IMR-90 (cell line): ENCODE measurements around the gene ADAMTS16. TPM values are rescaled to one million over a fixed set of nuclear protein-coding genes. Genes with fewer than 3 reads are reported as not detected.

Experiments
- ATAC-seq: fragments of 200-7000 bp; cut with Tn5 transposase; 2 replicates; pipeline ENCODE4 v1.9.1; 2020; ENCODE audit warnings: low read depth, mild to moderate bottlenecking, moderate library complexity
- BruUV-seq: library from RNA; stranded (reverse); fragments of 400-500 nt; replicated peaks from 2 replicates; lab custom pipeline; 2021; lab: Mats Ljungman, UMichigan
- CTCF ChIA-PET: fragments of 300-600 bp; formaldehyde crosslinking; extraction: SDS; loops from one replicate; lab custom pipeline; 2021; ENCODE audit warnings: antibody characterized with exemption; lab: Yijun Ruan, JAX
- POLR2A ChIA-PET: fragments of 300-600 bp; sonication (Branson Sonifier 250); formaldehyde crosslinking; loops from one replicate; lab custom pipeline; 2022; ENCODE audit warnings: antibody characterized with exemption; ENCODE audit not compliant: unreplicated experiment; lab: Charles Lee
- DNase-seq: peaks from one replicate; pipeline ENCODE4 v3.0.0; 2013
- H2AFZ ChIP-seq: replicated peaks from 2 replicates; pipeline ENCODE3; 2013; ENCODE audit warnings: low read length, mild to moderate bottlenecking; ENCODE audit not compliant: poor library complexity
- H2AK5ac ChIP-seq: 2 replicates; pipeline ENCODE4 v1.6.1; 2013; ENCODE audit warnings: low read depth, low read length, inconsistent platforms
- H2AK9ac ChIP-seq: replicated peaks from 2 replicates; pipeline ENCODE3; 2013; ENCODE audit warnings: mild to moderate bottlenecking, low read depth, low read length, moderate library complexity; ENCODE audit not compliant: poor library complexity
- H2BK120ac ChIP-seq: 2 replicates; pipeline ENCODE4 v1.6.1; 2013; ENCODE audit warnings: low read depth, low read length, inconsistent platforms
- H2BK15ac ChIP-seq: 3 replicates; pipeline ENCODE4 v1.6.1; 2013; ENCODE audit warnings: low read depth, low read length, inconsistent platforms
- H2BK20ac ChIP-seq: 2 replicates; pipeline ENCODE4 v1.6.1; 2013; ENCODE audit warnings: low read depth, mild to moderate bottlenecking, inconsistent platforms, low read length, moderate library complexity
- H2BK5ac ChIP-seq: 2 replicates; pipeline ENCODE4 v1.6.1; 2013; ENCODE audit warnings: mild to moderate bottlenecking, low read depth, low read length, inconsistent platforms; ENCODE audit not compliant: poor library complexity, severe bottlenecking
- H3K14ac ChIP-seq: replicated peaks from 2 replicates; pipeline ENCODE4 v1.6.1; 2013; ENCODE audit warnings: low read depth, low read length, inconsistent platforms
- H3K18ac ChIP-seq: 2 replicates; pipeline ENCODE4 v1.6.1; 2013; ENCODE audit warnings: low read depth, low read length, control low read depth
- H3K23ac ChIP-seq: 2 replicates; pipeline ENCODE4 v1.6.1; 2013; ENCODE audit warnings: low read depth, low read length, inconsistent platforms
- H3K27ac ChIP-seq: 2 replicates; pipeline ENCODE4 v1.5.1; 2013; ENCODE audit warnings: mild to moderate bottlenecking, control low read depth, low read length; ENCODE audit not compliant: insufficient read depth
- H3K27me3 ChIP-seq: 2 replicates; pipeline ENCODE4 v1.6.1; 2013; ENCODE audit warnings: low read length; ENCODE audit not compliant: control insufficient read depth, insufficient read depth
- H3K36me3 ChIP-seq: 2 replicates; pipeline ENCODE4 v1.6.1; 2013; ENCODE audit warnings: low read length, mixed read lengths; ENCODE audit not compliant: control insufficient read depth, insufficient read depth
- H3K4ac ChIP-seq: 2 replicates; pipeline ENCODE4 v1.6.1; 2013; ENCODE audit warnings: low read depth, low read length, inconsistent platforms
- H3K4me1 ChIP-seq: 2 replicates; pipeline ENCODE4 v1.6.1; 2013; ENCODE audit warnings: low read length, mixed read lengths; ENCODE audit not compliant: control insufficient read depth, insufficient read depth
- H3K4me2 ChIP-seq: 2 replicates; pipeline ENCODE4 v1.6.1; 2013; ENCODE audit warnings: low read depth, mild to moderate bottlenecking, control low read depth, low read length, moderate library complexity
- H3K4me3 ChIP-seq: 2 replicates; pipeline ENCODE4 v1.5.1; 2013; ENCODE audit warnings: low read depth, mild to moderate bottlenecking, control low read depth, low read length, moderate library complexity; ENCODE audit not compliant: insufficient read depth
- H3K56ac ChIP-seq: 2 replicates; pipeline ENCODE4 v1.6.1; 2013; ENCODE audit warnings: low read length, inconsistent platforms; ENCODE audit not compliant: insufficient read depth; ENCODE audit errors: extremely low read depth
- H3K79me1 ChIP-seq, 2 experiments: 2 replicates each; pipeline ENCODE4 v1.6.1; 2013; ENCODE audit warnings: low read length in 2 of 2, inconsistent platforms in 1 of 2, low read depth in 1 of 2
- H3K9ac ChIP-seq: 2 replicates; pipeline ENCODE4 v1.6.1; 2013; ENCODE audit warnings: low read depth, low read length, control low read depth
- H3K9me1 ChIP-seq: 2 replicates; pipeline ENCODE4 v1.6.1; 2013; ENCODE audit warnings: low read length, inconsistent platforms; ENCODE audit not compliant: insufficient read depth
- H3K9me3 ChIP-seq: 2 replicates; pipeline ENCODE4 v1.6.1; 2013; ENCODE audit warnings: low read length; ENCODE audit not compliant: control insufficient read depth, insufficient read depth
- H4K20me1 ChIP-seq: 2 replicates; pipeline ENCODE4 v1.6.1; 2013; ENCODE audit warnings: low read length, inconsistent platforms; ENCODE audit not compliant: insufficient read depth
- H4K5ac ChIP-seq: 2 replicates; pipeline ENCODE4 v1.6.1; 2013; ENCODE audit warnings: mild to moderate bottlenecking, low read depth, low read length, control low read depth
- H4K8ac ChIP-seq, 2 experiments: 2 replicates each; pipeline ENCODE4 v1.6.1; 2013; ENCODE audit warnings: low read depth in 2 of 2, low read length in 2 of 2, control low read depth in 1 of 2, inconsistent platforms in 1 of 2
- H4K91ac ChIP-seq: 2 replicates; pipeline ENCODE4 v1.6.1; 2013; ENCODE audit warnings: low read depth, low read length, inconsistent platforms; ENCODE audit not compliant: insufficient read depth
- BHLHE40 ChIP-seq: fragments of 150-350 bp; IDR thresholded peaks from 2 replicates; pipeline ENCODE4 v1.6.1; 2016; ENCODE audit warnings: mild to moderate bottlenecking, low read depth, low read length
- CEBPB ChIP-seq: IDR thresholded peaks from 2 replicates; pipeline ENCODE4 v1.6.1; 2012; ENCODE audit warnings: low read depth, low read length, improper control_type of control experiment
- CHD1 ChIP-seq: IDR thresholded peaks from 2 replicates; pipeline ENCODE4 v1.6.1; 2012; ENCODE audit warnings: low read depth, low read length, improper control_type of control experiment
- MAFK ChIP-seq: IDR thresholded peaks from 2 replicates; pipeline ENCODE4 v1.6.1; 2012; ENCODE audit warnings: low read depth, low read length, improper control_type of control experiment
- MAZ ChIP-seq: IDR thresholded peaks from 2 replicates; pipeline ENCODE4 v1.6.1; 2012; ENCODE audit warnings: low read depth, mild to moderate bottlenecking, low read length, improper control_type of control experiment, moderate library complexity, borderline replicate concordance
- MXI1 ChIP-seq: IDR thresholded peaks from 2 replicates; pipeline ENCODE4 v1.6.1; 2012; ENCODE audit warnings: low read depth, mild to moderate bottlenecking, low read length, moderate library complexity, borderline replicate concordance
- NFE2L2 ChIP-seq: fragments of 150-350 bp; IDR thresholded peaks from 2 replicates; pipeline ENCODE4 v1.6.1; 2016; ENCODE audit warnings: low read depth, mild to moderate bottlenecking, low read length
- POLR2A ChIP-seq: IDR thresholded peaks from 2 replicates; pipeline ENCODE4 v1.6.1; 2012; ENCODE audit warnings: mild to moderate bottlenecking, low read depth, low read length
- RAD21 ChIP-seq: IDR thresholded peaks from 2 replicates; pipeline ENCODE4 v1.6.1; 2012; ENCODE audit warnings: low read length, improper control_type of control experiment
- RCOR1 ChIP-seq: IDR thresholded peaks from 2 replicates; pipeline ENCODE4 v1.6.1; 2012; ENCODE audit warnings: mild to moderate bottlenecking, low read length, improper control_type of control experiment; ENCODE audit not compliant: insufficient replicate concordance
- SMC3 ChIP-seq: fragments of 150-350 bp; IDR thresholded peaks from 2 replicates; pipeline ENCODE4 v1.6.1; 2016; ENCODE audit warnings: low read depth, mild to moderate bottlenecking, antibody characterized with exemption, low read length, moderate library complexity
- WGBS, 2 experiments: methylation state at CpG; one replicate each; pipeline versions ENCODE4 v1.1.5 to v1.1.7; 2013; ENCODE audit warnings: missing lambda C conversion rate in 2 of 2; ENCODE audit not compliant: insufficient read length in 1 of 2; ENCODE audit errors: extremely low coverage in 2 of 2; 5-methylcytosine and 5-hydroxymethylcytosine counted together
- dilution Hi-C: fragments of 300-500 bp; cut with HindIII; formaldehyde crosslinking; loops from one replicate; pipeline ENCODE4 v1.14.3; 2018; ENCODE audit warnings: low sequenced_read_pairs; ENCODE audit not compliant: unreplicated experiment
- in situ Hi-C: fragments of 300-500 bp; cut with MboI; formaldehyde crosslinking; loops from 3 replicates; pipeline ENCODE4 v1.14.3; 2019; ENCODE audit warnings: low sequenced_read_pairs, inconsistent platforms, mixed read lengths
- intact Hi-C: fragments of 100-400 bp; cut with micrococcal nuclease; formaldehyde crosslinking; loops from 2 replicates; pipeline ENCODE4 v1.10.0; 2022
- polyA plus RNA-seq, 3 experiments: library from polyadenylated mRNA; depleted of rRNA; stranded (reverse); fragments of >200 nt; gene quantifications; 2 replicates each; pipeline ENCODE4 v1.2.3, GENCODE V29; 2012; ENCODE audit warnings: low replicate concordance in 1 of 3
- total RNA-seq: library from RNA; depleted of rRNA; stranded (reverse); fragments of >200 nt; gene quantifications from 2 replicates; pipeline ENCODE4 v1.2.3, GENCODE V29; 2012
- TF ChIP-seq, protein P1 (sequence below): fragments of 150-350 bp; IDR thresholded peaks from 2 replicates; pipeline ENCODE4 v1.6.1; 2017; ENCODE audit warnings: mild to moderate bottlenecking, antibody characterized with exemption, low read length, low read depth
- TF ChIP-seq, protein P2 (sequence below): conservative IDR thresholded peaks from 2 replicates; pipeline ENCODE4 v1.5.1; 2012; ENCODE audit warnings: mild to moderate bottlenecking, low read depth, low read length, improper control_type of control experiment

ADAMTS16 gene
- total and polyA plus RNA-seq, 2 of the 4 experiments (the other 2 are of a cell fraction) = 0.09 to 0.18 TPM

DNA sequence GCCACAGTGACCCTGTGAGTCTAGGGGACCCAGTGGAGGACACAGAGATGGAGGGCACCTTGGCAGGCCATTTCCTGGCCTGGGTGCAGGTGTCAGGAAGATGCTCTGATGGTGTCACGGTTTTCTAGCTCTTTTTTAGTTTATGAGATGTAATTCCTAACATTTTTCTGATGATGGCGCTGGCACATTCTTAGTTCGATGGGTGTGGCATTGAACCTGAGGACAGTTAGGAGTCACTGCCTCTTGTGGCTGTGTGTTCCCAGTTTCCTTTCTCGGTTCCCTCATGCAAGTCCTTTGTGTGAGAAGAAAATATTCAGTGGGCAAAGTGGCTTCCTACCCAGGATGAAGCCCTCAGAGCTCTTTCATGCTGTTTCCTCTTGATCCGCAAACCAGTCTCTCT, 152.9 kb downstream of the ADAMTS16 start:
- no peaks in the 10 kb centered on the region for H4K20me1 ChIP-seq
- H3K9me1 ChIP-seq = no peaks in the 10 kb centered on the region
- H3K56ac ChIP-seq = no peak overlapping the region
- no peak for DNase-seq
- H3K4me2 ChIP-seq = no peak overlapping the region
- dilution Hi-C loops (no loop called here), in situ Hi-C loops (no loop called here), intact Hi-C loops (no loop called here)
- H3K23ac ChIP-seq = no peak overlapping the region
- no peak overlapping the region for H2BK20ac ChIP-seq
- H2AK5ac ChIP-seq = no peak overlapping the region
- TF ChIP-seq, protein P1, sequence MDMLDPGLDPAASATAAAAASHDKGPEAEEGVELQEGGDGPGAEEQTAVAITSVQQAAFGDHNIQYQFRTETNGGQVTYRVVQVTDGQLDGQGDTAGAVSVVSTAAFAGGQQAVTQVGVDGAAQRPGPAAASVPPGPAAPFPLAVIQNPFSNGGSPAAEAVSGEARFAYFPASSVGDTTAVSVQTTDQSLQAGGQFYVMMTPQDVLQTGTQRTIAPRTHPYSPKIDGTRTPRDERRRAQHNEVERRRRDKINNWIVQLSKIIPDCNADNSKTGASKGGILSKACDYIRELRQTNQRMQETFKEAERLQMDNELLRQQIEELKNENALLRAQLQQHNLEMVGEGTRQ = no peak
- TF ChIP-seq BHLHE40 (no peak), SMC3 (no peak), CEBPB (no peak), MAZ (no peak), POLR2A (no peak), MXI1 (no peak), MAFK (no peak), RAD21 (no peak), CHD1 (no peak), RCOR1 (no peak), NFE2L2 (no peak)
- TF ChIP-seq, protein P2, sequence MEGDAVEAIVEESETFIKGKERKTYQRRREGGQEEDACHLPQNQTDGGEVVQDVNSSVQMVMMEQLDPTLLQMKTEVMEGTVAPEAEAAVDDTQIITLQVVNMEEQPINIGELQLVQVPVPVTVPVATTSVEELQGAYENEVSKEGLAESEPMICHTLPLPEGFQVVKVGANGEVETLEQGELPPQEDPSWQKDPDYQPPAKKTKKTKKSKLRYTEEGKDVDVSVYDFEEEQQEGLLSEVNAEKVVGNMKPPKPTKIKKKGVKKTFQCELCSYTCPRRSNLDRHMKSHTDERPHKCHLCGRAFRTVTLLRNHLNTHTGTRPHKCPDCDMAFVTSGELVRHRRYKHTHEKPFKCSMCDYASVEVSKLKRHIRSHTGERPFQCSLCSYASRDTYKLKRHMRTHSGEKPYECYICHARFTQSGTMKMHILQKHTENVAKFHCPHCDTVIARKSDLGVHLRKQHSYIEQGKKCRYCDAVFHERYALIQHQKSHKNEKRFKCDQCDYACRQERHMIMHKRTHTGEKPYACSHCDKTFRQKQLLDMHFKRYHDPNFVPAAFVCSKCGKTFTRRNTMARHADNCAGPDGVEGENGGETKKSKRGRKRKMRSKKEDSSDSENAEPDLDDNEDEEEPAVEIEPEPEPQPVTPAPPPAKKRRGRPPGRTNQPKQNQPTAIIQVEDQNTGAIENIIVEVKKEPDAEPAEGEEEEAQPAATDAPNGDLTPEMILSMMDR = no peak
- ATAC-seq = no peak
- 0% methylated on average over 1 of the region's 5 CpGs; no CpG with 5 or more reads in 1 of the 2 experiments for WGBS, 2 experiments
- H3K79me1 ChIP-seq = no peaks in the 10 kb centered on the region
- no peak overlapping the region for H3K9ac ChIP-seq
- ChIA-PET POLR2A (no interaction called here), CTCF (interaction anchor here (0.6 kb wide), 1 partner anchor 293 kb away, joined by 3 read pairs; no protein-coding TSS in a partner anchor)
- no peaks in the 10 kb centered on the region for H3K27me3 ChIP-seq
- H3K4ac ChIP-seq = no peak overlapping the region
- H3K4me1 ChIP-seq = no peaks in the 10 kb centered on the region
- H3K4me3 ChIP-seq = no peak overlapping the region
- H3K14ac ChIP-seq = no peak overlapping the region
- no peak overlapping the region for H3K27ac ChIP-seq
- H2BK5ac ChIP-seq = no peak overlapping the region
- peaks cover 11% of the 10 kb centered on the region; the same call in 1 of the 2 replicates for H3K9me3 ChIP-seq
- no peak overlapping the region for H2BK120ac ChIP-seq
- H4K8ac ChIP-seq = no peak overlapping the region
- H2AK9ac ChIP-seq = no peak overlapping the region
- H4K91ac ChIP-seq = no peak overlapping the region
- no peak overlapping the region for H2AFZ ChIP-seq
- BruUV-seq = no TSS peak
- H2BK15ac ChIP-seq = no peak overlapping the region
- no peaks in the 10 kb centered on the region for H3K36me3 ChIP-seq
- no peak overlapping the region for H4K5ac ChIP-seq
- no peak overlapping the region for H3K18ac ChIP-seq
